WTC11 (cell line): Measurements from ENCODE around the gene TMEM144. TPM values are rescaled to one million over a fixed set of nuclear protein-coding genes. Genes with fewer than 3 reads are reported as not detected.
A peak's percentile ranks its signal among the peaks of the same experiment; 100 is the strongest.

ENCODE experiments used
- ATAC-seq: fragments of 200-7000 bp; cut with Tn5 transposase; 2 replicates; pipeline ENCODE4 v1.10.0; 2021; ENCODE audit warnings: mild to moderate bottlenecking, moderate library complexity
- Bru-seq: library from RNA; stranded (reverse); fragments of 400-500 nt; gene quantifications from one replicate; lab custom pipeline; 2021; lab: Mats Ljungman, UMichigan
- CTCF ChIA-PET: fragments of 300-600 bp; sonication (Branson Sonifier 250); formaldehyde crosslinking; loops from one replicate; lab custom pipeline; 2021; ENCODE audit warnings: antibody characterized with exemption; lab: Charles Lee
- POLR2A ChIA-PET: fragments of 350-600 bp; sonication (Branson Sonifier 250); formaldehyde crosslinking; loops from one replicate; lab custom pipeline; 2021; ENCODE audit warnings: antibody characterized with exemption; lab: Charles Lee
- DNase-seq: peaks from one replicate; pipeline ENCODE4 v3.0.0; 2021; ENCODE audit warnings: low spot score
- H3K27ac Mint-ChIP-seq: 2 replicates; pipeline ENCODE4 v1.8.0; 2021; ENCODE audit warnings: mixed read lengths
- H3K27me3 Mint-ChIP-seq: 2 replicates; pipeline ENCODE4 v1.8.0; 2021; ENCODE audit warnings: low read depth, mild to moderate bottlenecking, moderate library complexity, mixed read lengths
- H3K36me3 Mint-ChIP-seq: 2 replicates; pipeline ENCODE4 v1.8.0; 2021; ENCODE audit warnings: mixed read lengths
- H3K4me1 Mint-ChIP-seq: 2 replicates; pipeline ENCODE4 v1.8.0; 2022; ENCODE audit warnings: mixed read lengths
- H3K4me3 Mint-ChIP-seq: 2 replicates; pipeline ENCODE4 v1.8.0; 2021; ENCODE audit warnings: mild to moderate bottlenecking, moderate library complexity, mixed read lengths
- H3K9me3 Mint-ChIP-seq: 2 replicates; pipeline ENCODE4 v1.8.0; 2021; ENCODE audit warnings: mixed read lengths
- E2F5 ChIP-seq: sonication (generic); formaldehyde crosslinking; IDR thresholded peaks from 2 replicates; pipeline ENCODE4 v1.8.1; 2022; ENCODE audit warnings: mild to moderate bottlenecking, moderate library complexity, missing genetic modification reagents
- FOXJ3 ChIP-seq: sonication (generic); formaldehyde crosslinking; IDR thresholded peaks from 2 replicates; pipeline ENCODE4 v1.9.0; 2021; ENCODE audit warnings: missing genetic modification reagents, mild to moderate bottlenecking, borderline replicate concordance
- FOXP1 ChIP-seq: sonication (generic); formaldehyde crosslinking; IDR thresholded peaks from 2 replicates; pipeline ENCODE4 v1.8.0; 2022; ENCODE audit warnings: missing genetic modification reagents, mild to moderate bottlenecking, moderate library complexity, borderline replicate concordance
- GABPB1 ChIP-seq: sonication (generic); formaldehyde crosslinking; IDR thresholded peaks from 2 replicates; pipeline ENCODE4 v1.8.1; 2023; ENCODE audit warnings: mild to moderate bottlenecking, missing genetic modification reagents
- GRHL2 ChIP-seq: fragments of 250-450 bp; sonication (Bioruptor Pico); IDR thresholded peaks from 2 replicates; pipeline ENCODE4 v1.8.0; 2022; ENCODE audit warnings: mild to moderate bottlenecking, moderate library complexity; ENCODE audit not compliant: insufficient replicate concordance, severe bottlenecking
- JAZF1 ChIP-seq: fragments of 250-450 bp; sonication (Bioruptor Pico); IDR thresholded peaks from 2 replicates; pipeline ENCODE4 v1.9.0; 2021; ENCODE audit warnings: moderate library complexity, mild to moderate bottlenecking, inconsistent platforms
- MYBL2 ChIP-seq: sonication (generic); formaldehyde crosslinking; IDR thresholded peaks from 2 replicates; pipeline ENCODE4 v1.8.1; 2023; ENCODE audit warnings: mild to moderate bottlenecking, moderate library complexity, missing genetic modification reagents
- NFE2L1 ChIP-seq: sonication (generic); formaldehyde crosslinking; IDR thresholded peaks from 2 replicates; pipeline ENCODE4 v1.8.1; 2023; ENCODE audit warnings: missing genetic modification reagents
- NR3C1 ChIP-seq: sonication (generic); formaldehyde crosslinking; conservative IDR thresholded peaks from 2 replicates; pipeline ENCODE4 v1.8.1; 2023; ENCODE audit warnings: low read depth, mild to moderate bottlenecking, missing genetic modification reagents
- SP1 ChIP-seq: sonication (generic); formaldehyde crosslinking; conservative IDR thresholded peaks from 2 replicates; pipeline ENCODE4 v1.8.1; 2022; ENCODE audit warnings: missing genetic modification reagents
- TCF7 ChIP-seq: sonication (generic); formaldehyde crosslinking; IDR thresholded peaks from 2 replicates; pipeline ENCODE4 v1.8.0; 2022; ENCODE audit warnings: mild to moderate bottlenecking, low read depth, missing genetic modification reagents, moderate library complexity
- TEAD1 ChIP-seq: sonication (generic); formaldehyde crosslinking; IDR thresholded peaks from 2 replicates; pipeline ENCODE4 v1.8.0; 2022; ENCODE audit warnings: mild to moderate bottlenecking, missing genetic modification reagents
- ZNF423 ChIP-seq: fragments of 250-450 bp; sonication (Bioruptor Pico); IDR thresholded peaks from 2 replicates; pipeline ENCODE4 v2.1.2; 2022; ENCODE audit warnings: mild to moderate bottlenecking, moderate library complexity
- ZNF512 ChIP-seq: sonication (generic); formaldehyde crosslinking; IDR thresholded peaks from 2 replicates; pipeline ENCODE4 v1.8.1; 2022; ENCODE audit warnings: missing genetic modification reagents, borderline replicate concordance
- long read RNA-seq, 3 experiments: library from RNA in 1 of 3; library from capped mRNA in 1 of 3; library from polyadenylated mRNA in 1 of 3; unstranded in 2 of 3; stranded (forward) in 1 of 3; transcript quantifications; one replicate each; pipeline ENCODE4 v2.0.0, GENCODE V29; 2021
- total RNA-seq: library from RNA; stranded (reverse); gene quantifications from 3 replicates; pipeline ENCODE4 v1.2.3, GENCODE V29; 2021
- TF ChIP-seq, protein P1 (sequence below): fragments of 250-450 bp; sonication (Bioruptor Pico); IDR thresholded peaks from 2 replicates; pipeline ENCODE4 v1.9.0; 2021; ENCODE audit warnings: moderate library complexity, mild to moderate bottlenecking, inconsistent platforms, borderline replicate concordance
- TF ChIP-seq, protein P2 (sequence below): sonication (generic); formaldehyde crosslinking; IDR thresholded peaks from 2 replicates; pipeline ENCODE4 v1.8.1; 2022; ENCODE audit warnings: low read depth, missing genetic modification reagents, borderline replicate concordance
- TF ChIP-seq, protein P3 (sequence below): sonication (generic); formaldehyde crosslinking; IDR thresholded peaks from 2 replicates; pipeline ENCODE4 v1.8.1; 2023; ENCODE audit warnings: mild to moderate bottlenecking, moderate library complexity, missing genetic modification reagents
- TF ChIP-seq, protein P4 (sequence below): sonication (generic); formaldehyde crosslinking; IDR thresholded peaks from 2 replicates; pipeline ENCODE4 v1.8.0; 2022; ENCODE audit warnings: missing genetic modification reagents
- TF ChIP-seq, protein P5 (sequence below): sonication (generic); formaldehyde crosslinking; IDR thresholded peaks from 2 replicates; pipeline ENCODE4 v1.8.0; 2022; ENCODE audit warnings: mild to moderate bottlenecking, missing genetic modification reagents

The TMEM144 gene
- total RNA-seq = 3.8 to 5.3 TPM (median 4.1 TPM) in 3 replicates
- Bru-seq, nascent RNA = percentile 53 among the genes with signal in this experiment
- long read RNA-seq, experiment 1, transcript TMEM144-201 (13 exons, 3,442 nt) = major isoform, 5 of 9 reads
- long read RNA-seq, experiment 1, partial matches to known transcripts = 0 of 9 reads
- long read RNA-seq, experiment 1, other reads (novel, unspliced or antisense) = 4 of 9 reads
- long read RNA-seq, experiment 2, partial matches to known transcripts = 1 of 3 reads
- long read RNA-seq, experiment 2, other reads (novel, unspliced or antisense) = 2 of 3 reads
- long read RNA-seq, experiment 3, partial matches to known transcripts = 0 of 2 reads
- long read RNA-seq, experiment 3, other reads (novel, unspliced or antisense) = 1 of 2 reads

GRCh38 chr4:158209825-158210807 lies at the start of gene TMEM144:
TSS of gene TMEM144 (plus strand) at chr4:158210486. CDS start at chr4:158212668, 2,182 bp downstream.
- DNase-seq (peak; percentile 86), ATAC-seq (peak; percentile 98)
- H3K36me3 Mint-ChIP-seq = no peaks in the 10 kb centered on the region
- no peaks in the 10 kb centered on the region; the same call in 1 of the 2 replicates for H3K27me3 Mint-ChIP-seq
- ChIA-PET CTCF (interaction anchor here (0.8 to 1.2 kb wide), 4 partner anchors 9 to 457 kb away, joined by 3 to 7 read pairs (median 4); no protein-coding TSS in a partner anchor), POLR2A (interaction anchor here (1.0 kb wide), 1 partner anchor 17 kb away, joined by 3 read pairs; no protein-coding TSS in a partner anchor)
- H3K27ac Mint-ChIP-seq = peak within 1 kb of the TSS; percentile 97
- peaks cover 21% of the 10 kb centered on the region for H3K4me1 Mint-ChIP-seq
- H3K4me3 Mint-ChIP-seq = peak within 1 kb of the TSS; percentile 88
- H3K9me3 Mint-ChIP-seq = peaks cover 12% of the 10 kb centered on the region
- no peak for TF ChIP-seq GRHL2 (CRISPR knock-in tag)
- no peak for TF ChIP-seq NR3C1 (CRISPR knock-in tag)
- 0 out of 2 replicates have a peak, but pooled peaks have one; percentile 14 for TF ChIP-seq GABPB1 (CRISPR knock-in tag)
- peak; percentile 35; the same call in 1 of the 2 replicates for TF ChIP-seq FOXP1
- 0 out of 2 replicates have a peak, but pooled peaks have one; percentile 64 for TF ChIP-seq ZNF512 (CRISPR knock-in tag)
- 0 out of 2 replicates have a peak, but pooled peaks have one; percentile 50 for TF ChIP-seq E2F5 (CRISPR knock-in tag)
- TF ChIP-seq, protein P1, sequence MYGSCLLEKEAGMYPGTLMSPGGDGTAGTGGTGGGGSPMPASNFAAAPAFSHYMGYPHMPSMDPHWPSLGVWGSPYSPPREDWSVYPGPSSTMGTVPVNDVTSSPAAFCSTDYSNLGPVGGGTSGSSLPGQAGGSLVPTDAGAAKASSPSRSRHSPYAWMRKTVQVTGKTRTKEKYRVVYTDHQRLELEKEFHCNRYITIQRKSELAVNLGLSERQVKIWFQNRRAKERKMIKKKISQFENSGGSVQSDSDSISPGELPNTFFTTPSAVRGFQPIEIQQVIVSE = no peak
- no peak for TF ChIP-seq MYBL2 (CRISPR knock-in tag)
- peak; percentile 43; the same call in 1 of the 2 replicates for TF ChIP-seq ZNF423 (CRISPR knock-in tag)
- TF ChIP-seq, protein P2, sequence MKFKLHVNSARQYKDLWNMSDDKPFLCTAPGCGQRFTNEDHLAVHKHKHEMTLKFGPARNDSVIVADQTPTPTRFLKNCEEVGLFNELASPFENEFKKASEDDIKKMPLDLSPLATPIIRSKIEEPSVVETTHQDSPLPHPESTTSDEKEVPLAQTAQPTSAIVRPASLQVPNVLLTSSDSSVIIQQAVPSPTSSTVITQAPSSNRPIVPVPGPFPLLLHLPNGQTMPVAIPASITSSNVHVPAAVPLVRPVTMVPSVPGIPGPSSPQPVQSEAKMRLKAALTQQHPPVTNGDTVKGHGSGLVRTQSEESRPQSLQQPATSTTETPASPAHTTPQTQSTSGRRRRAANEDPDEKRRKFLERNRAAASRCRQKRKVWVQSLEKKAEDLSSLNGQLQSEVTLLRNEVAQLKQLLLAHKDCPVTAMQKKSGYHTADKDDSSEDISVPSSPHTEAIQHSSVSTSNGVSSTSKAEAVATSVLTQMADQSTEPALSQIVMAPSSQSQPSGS (CRISPR knock-in tag) = no peak
- no peak for TF ChIP-seq JAZF1 (CRISPR knock-in tag)
- TF ChIP-seq SP1 (CRISPR knock-in tag) = 0 out of 2 replicates have a peak, but pooled peaks have one; percentile 29
- TF ChIP-seq, protein P3, sequence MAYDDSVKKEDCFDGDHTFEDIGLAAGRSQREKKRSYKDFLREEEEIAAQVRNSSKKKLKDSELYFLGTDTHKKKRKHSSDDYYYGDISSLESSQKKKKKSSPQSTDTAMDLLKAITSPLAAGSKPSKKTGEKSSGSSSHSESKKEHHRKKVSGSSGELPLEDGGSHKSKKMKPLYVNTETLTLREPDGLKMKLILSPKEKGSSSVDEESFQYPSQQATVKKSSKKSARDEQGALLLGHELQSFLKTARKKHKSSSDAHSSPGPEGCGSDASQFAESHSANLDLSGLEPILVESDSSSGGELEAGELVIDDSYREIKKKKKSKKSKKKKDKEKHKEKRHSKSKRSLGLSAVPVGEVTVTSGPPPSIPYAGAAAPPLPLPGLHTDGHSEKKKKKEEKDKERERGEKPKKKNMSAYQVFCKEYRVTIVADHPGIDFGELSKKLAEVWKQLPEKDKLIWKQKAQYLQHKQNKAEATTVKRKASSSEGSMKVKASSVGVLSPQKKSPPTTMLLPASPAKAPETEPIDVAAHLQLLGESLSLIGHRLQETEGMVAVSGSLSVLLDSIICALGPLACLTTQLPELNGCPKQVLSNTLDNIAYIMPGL = no peak
- TF ChIP-seq, protein P4, sequence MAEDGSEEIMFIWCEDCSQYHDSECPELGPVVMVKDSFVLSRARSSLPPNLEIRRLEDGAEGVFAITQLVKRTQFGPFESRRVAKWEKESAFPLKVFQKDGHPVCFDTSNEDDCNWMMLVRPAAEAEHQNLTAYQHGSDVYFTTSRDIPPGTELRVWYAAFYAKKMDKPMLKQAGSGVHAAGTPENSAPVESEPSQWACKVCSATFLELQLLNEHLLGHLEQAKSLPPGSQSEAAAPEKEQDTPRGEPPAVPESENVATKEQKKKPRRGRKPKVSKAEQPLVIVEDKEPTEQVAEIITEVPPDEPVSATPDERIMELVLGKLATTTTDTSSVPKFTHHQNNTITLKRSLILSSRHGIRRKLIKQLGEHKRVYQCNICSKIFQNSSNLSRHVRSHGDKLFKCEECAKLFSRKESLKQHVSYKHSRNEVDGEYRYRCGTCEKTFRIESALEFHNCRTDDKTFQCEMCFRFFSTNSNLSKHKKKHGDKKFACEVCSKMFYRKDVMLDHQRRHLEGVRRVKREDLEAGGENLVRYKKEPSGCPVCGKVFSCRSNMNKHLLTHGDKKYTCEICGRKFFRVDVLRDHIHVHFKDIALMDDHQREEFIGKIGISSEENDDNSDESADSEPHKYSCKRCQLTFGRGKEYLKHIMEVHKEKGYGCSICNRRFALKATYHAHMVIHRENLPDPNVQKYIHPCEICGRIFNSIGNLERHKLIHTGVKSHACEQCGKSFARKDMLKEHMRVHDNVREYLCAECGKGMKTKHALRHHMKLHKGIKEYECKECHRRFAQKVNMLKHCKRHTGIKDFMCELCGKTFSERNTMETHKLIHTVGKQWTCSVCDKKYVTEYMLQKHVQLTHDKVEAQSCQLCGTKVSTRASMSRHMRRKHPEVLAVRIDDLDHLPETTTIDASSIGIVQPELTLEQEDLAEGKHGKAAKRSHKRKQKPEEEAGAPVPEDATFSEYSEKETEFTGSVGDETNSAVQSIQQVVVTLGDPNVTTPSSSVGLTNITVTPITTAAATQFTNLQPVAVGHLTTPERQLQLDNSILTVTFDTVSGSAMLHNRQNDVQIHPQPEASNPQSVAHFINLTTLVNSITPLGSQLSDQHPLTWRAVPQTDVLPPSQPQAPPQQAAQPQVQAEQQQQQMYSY (CRISPR knock-in tag) = 0 out of 2 replicates have a peak, but pooled peaks have one; percentile 15
- TF ChIP-seq FOXJ3 (CRISPR knock-in tag) = no peak
- TF ChIP-seq, protein P5, sequence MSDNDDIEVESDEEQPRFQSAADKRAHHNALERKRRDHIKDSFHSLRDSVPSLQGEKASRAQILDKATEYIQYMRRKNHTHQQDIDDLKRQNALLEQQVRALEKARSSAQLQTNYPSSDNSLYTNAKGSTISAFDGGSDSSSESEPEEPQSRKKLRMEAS (CRISPR knock-in tag) = peak; percentile 57; the same call in 1 of the 2 replicates
- no peak for TF ChIP-seq NFE2L1 (CRISPR knock-in tag)
- no peak for TF ChIP-seq TCF7 (CRISPR knock-in tag)
- peak; percentile 43; the same call in 1 of the 2 replicates for TF ChIP-seq TEAD1
